IMR-90 (cell line): Measurements from ENCODE around the gene LBP. TPM values are rescaled to one million over a fixed set of nuclear protein-coding genes. Genes with fewer than 3 reads are reported as not detected.

Experiments
- ATAC-seq: fragments of 200-7000 bp; cut with Tn5 transposase; 2 replicates; pipeline ENCODE4 v1.9.1; 2020; ENCODE audit warnings: low read depth, mild to moderate bottlenecking, moderate library complexity
- BruUV-seq: library from RNA; stranded (reverse); fragments of 400-500 nt; replicated peaks from 2 replicates; lab custom pipeline; 2021; lab: Mats Ljungman, UMichigan
- CTCF ChIA-PET: fragments of 300-600 bp; formaldehyde crosslinking; extraction: SDS; loops from one replicate; lab custom pipeline; 2021; ENCODE audit warnings: antibody characterized with exemption; lab: Yijun Ruan, JAX
- POLR2A ChIA-PET: fragments of 300-600 bp; sonication (Branson Sonifier 250); formaldehyde crosslinking; loops from one replicate; lab custom pipeline; 2022; ENCODE audit warnings: antibody characterized with exemption; ENCODE audit not compliant: unreplicated experiment; lab: Charles Lee
- DNase-seq: peaks from one replicate; pipeline ENCODE4 v3.0.0; 2013
- H2AFZ ChIP-seq: replicated peaks from 2 replicates; pipeline ENCODE3; 2013; ENCODE audit warnings: low read length, mild to moderate bottlenecking; ENCODE audit not compliant: poor library complexity
- H2AK5ac ChIP-seq: 2 replicates; pipeline ENCODE4 v1.6.1; 2013; ENCODE audit warnings: low read depth, low read length, inconsistent platforms
- H2AK9ac ChIP-seq: replicated peaks from 2 replicates; pipeline ENCODE3; 2013; ENCODE audit warnings: mild to moderate bottlenecking, low read depth, low read length, moderate library complexity; ENCODE audit not compliant: poor library complexity
- H2BK120ac ChIP-seq: 2 replicates; pipeline ENCODE4 v1.6.1; 2013; ENCODE audit warnings: low read depth, low read length, inconsistent platforms
- H2BK15ac ChIP-seq: 3 replicates; pipeline ENCODE4 v1.6.1; 2013; ENCODE audit warnings: low read depth, low read length, inconsistent platforms
- H2BK20ac ChIP-seq: 2 replicates; pipeline ENCODE4 v1.6.1; 2013; ENCODE audit warnings: low read depth, mild to moderate bottlenecking, inconsistent platforms, low read length, moderate library complexity
- H2BK5ac ChIP-seq: 2 replicates; pipeline ENCODE4 v1.6.1; 2013; ENCODE audit warnings: mild to moderate bottlenecking, low read depth, low read length, inconsistent platforms; ENCODE audit not compliant: poor library complexity, severe bottlenecking
- H3K14ac ChIP-seq: replicated peaks from 2 replicates; pipeline ENCODE4 v1.6.1; 2013; ENCODE audit warnings: low read depth, low read length, inconsistent platforms
- H3K18ac ChIP-seq: 2 replicates; pipeline ENCODE4 v1.6.1; 2013; ENCODE audit warnings: low read depth, low read length, control low read depth
- H3K23ac ChIP-seq: 2 replicates; pipeline ENCODE4 v1.6.1; 2013; ENCODE audit warnings: low read depth, low read length, inconsistent platforms
- H3K27ac ChIP-seq: 2 replicates; pipeline ENCODE4 v1.5.1; 2013; ENCODE audit warnings: mild to moderate bottlenecking, control low read depth, low read length; ENCODE audit not compliant: insufficient read depth
- H3K27me3 ChIP-seq: 2 replicates; pipeline ENCODE4 v1.6.1; 2013; ENCODE audit warnings: low read length; ENCODE audit not compliant: control insufficient read depth, insufficient read depth
- H3K36me3 ChIP-seq: 2 replicates; pipeline ENCODE4 v1.6.1; 2013; ENCODE audit warnings: low read length, mixed read lengths; ENCODE audit not compliant: control insufficient read depth, insufficient read depth
- H3K4ac ChIP-seq: 2 replicates; pipeline ENCODE4 v1.6.1; 2013; ENCODE audit warnings: low read depth, low read length, inconsistent platforms
- H3K4me1 ChIP-seq: 2 replicates; pipeline ENCODE4 v1.6.1; 2013; ENCODE audit warnings: low read length, mixed read lengths; ENCODE audit not compliant: control insufficient read depth, insufficient read depth
- H3K4me2 ChIP-seq: 2 replicates; pipeline ENCODE4 v1.6.1; 2013; ENCODE audit warnings: low read depth, mild to moderate bottlenecking, control low read depth, low read length, moderate library complexity
- H3K4me3 ChIP-seq: 2 replicates; pipeline ENCODE4 v1.5.1; 2013; ENCODE audit warnings: low read depth, mild to moderate bottlenecking, control low read depth, low read length, moderate library complexity; ENCODE audit not compliant: insufficient read depth
- H3K56ac ChIP-seq: 2 replicates; pipeline ENCODE4 v1.6.1; 2013; ENCODE audit warnings: low read length, inconsistent platforms; ENCODE audit not compliant: insufficient read depth; ENCODE audit errors: extremely low read depth
- H3K79me1 ChIP-seq, 2 experiments: 2 replicates each; pipeline ENCODE4 v1.6.1; 2013; ENCODE audit warnings: low read length in 2 of 2, inconsistent platforms in 1 of 2, low read depth in 1 of 2
- H3K9ac ChIP-seq: 2 replicates; pipeline ENCODE4 v1.6.1; 2013; ENCODE audit warnings: low read depth, low read length, control low read depth
- H3K9me1 ChIP-seq: 2 replicates; pipeline ENCODE4 v1.6.1; 2013; ENCODE audit warnings: low read length, inconsistent platforms; ENCODE audit not compliant: insufficient read depth
- H3K9me3 ChIP-seq: 2 replicates; pipeline ENCODE4 v1.6.1; 2013; ENCODE audit warnings: low read length; ENCODE audit not compliant: control insufficient read depth, insufficient read depth
- H4K20me1 ChIP-seq: 2 replicates; pipeline ENCODE4 v1.6.1; 2013; ENCODE audit warnings: low read length, inconsistent platforms; ENCODE audit not compliant: insufficient read depth
- H4K5ac ChIP-seq: 2 replicates; pipeline ENCODE4 v1.6.1; 2013; ENCODE audit warnings: mild to moderate bottlenecking, low read depth, low read length, control low read depth
- H4K8ac ChIP-seq, 2 experiments: 2 replicates each; pipeline ENCODE4 v1.6.1; 2013; ENCODE audit warnings: low read depth in 2 of 2, low read length in 2 of 2, control low read depth in 1 of 2, inconsistent platforms in 1 of 2
- H4K91ac ChIP-seq: 2 replicates; pipeline ENCODE4 v1.6.1; 2013; ENCODE audit warnings: low read depth, low read length, inconsistent platforms; ENCODE audit not compliant: insufficient read depth
- CEBPB ChIP-seq: IDR thresholded peaks from 2 replicates; pipeline ENCODE4 v1.6.1; 2012; ENCODE audit warnings: low read depth, low read length, improper control_type of control experiment
- CHD1 ChIP-seq: IDR thresholded peaks from 2 replicates; pipeline ENCODE4 v1.6.1; 2012; ENCODE audit warnings: low read depth, low read length, improper control_type of control experiment
- ELK1 ChIP-seq: fragments of 150-350 bp; IDR thresholded peaks from 2 replicates; pipeline ENCODE4 v1.6.1; 2016; ENCODE audit warnings: low read depth, mild to moderate bottlenecking, low read length, moderate library complexity, borderline replicate concordance
- FOS ChIP-seq: fragments of 150-350 bp; IDR thresholded peaks from 2 replicates; pipeline ENCODE4 v1.6.1; 2016; ENCODE audit warnings: low read depth, low read length
- MAFK ChIP-seq: IDR thresholded peaks from 2 replicates; pipeline ENCODE4 v1.6.1; 2012; ENCODE audit warnings: low read depth, low read length, improper control_type of control experiment
- MXI1 ChIP-seq: IDR thresholded peaks from 2 replicates; pipeline ENCODE4 v1.6.1; 2012; ENCODE audit warnings: low read depth, mild to moderate bottlenecking, low read length, moderate library complexity, borderline replicate concordance
- POLR2A ChIP-seq: IDR thresholded peaks from 2 replicates; pipeline ENCODE4 v1.6.1; 2012; ENCODE audit warnings: mild to moderate bottlenecking, low read depth, low read length
- RAD21 ChIP-seq: IDR thresholded peaks from 2 replicates; pipeline ENCODE4 v1.6.1; 2012; ENCODE audit warnings: low read length, improper control_type of control experiment
- RCOR1 ChIP-seq: IDR thresholded peaks from 2 replicates; pipeline ENCODE4 v1.6.1; 2012; ENCODE audit warnings: mild to moderate bottlenecking, low read length, improper control_type of control experiment; ENCODE audit not compliant: insufficient replicate concordance
- RFX5 ChIP-seq: IDR thresholded peaks from 2 replicates; pipeline ENCODE4 v1.8.0; 2012; ENCODE audit warnings: low read depth, mild to moderate bottlenecking, low read length, moderate library complexity
- SMC3 ChIP-seq: fragments of 150-350 bp; IDR thresholded peaks from 2 replicates; pipeline ENCODE4 v1.6.1; 2016; ENCODE audit warnings: low read depth, mild to moderate bottlenecking, antibody characterized with exemption, low read length, moderate library complexity
- whole genome bisulfite sequencing, 2 experiments: methylation state at CpG; one replicate each; pipeline versions ENCODE4 v1.1.5 to v1.1.7; 2013; ENCODE audit warnings: missing lambda C conversion rate in 2 of 2; ENCODE audit not compliant: insufficient read length in 1 of 2; ENCODE audit errors: extremely low coverage in 2 of 2; 5-methylcytosine and 5-hydroxymethylcytosine counted together
- dilution Hi-C: fragments of 300-500 bp; cut with HindIII; formaldehyde crosslinking; loops from one replicate; pipeline ENCODE4 v1.14.3; 2018; ENCODE audit warnings: low sequenced_read_pairs; ENCODE audit not compliant: unreplicated experiment
- in situ Hi-C: fragments of 300-500 bp; cut with MboI; formaldehyde crosslinking; loops from 3 replicates; pipeline ENCODE4 v1.14.3; 2019; ENCODE audit warnings: low sequenced_read_pairs, inconsistent platforms, mixed read lengths
- intact Hi-C: fragments of 100-400 bp; cut with micrococcal nuclease; formaldehyde crosslinking; loops from 2 replicates; pipeline ENCODE4 v1.10.0; 2022
- polyA plus RNA-seq, 3 experiments: library from polyadenylated mRNA; depleted of rRNA; stranded (reverse); fragments of >200 nt; gene quantifications; 2 replicates each; pipeline ENCODE4 v1.2.3, GENCODE V29; 2012; ENCODE audit warnings: low replicate concordance in 1 of 3
- total RNA-seq: library from RNA; depleted of rRNA; stranded (reverse); fragments of >200 nt; gene quantifications from 2 replicates; pipeline ENCODE4 v1.2.3, GENCODE V29; 2012
- TF ChIP-seq, protein P1 (sequence below): fragments of 150-350 bp; IDR thresholded peaks from 2 replicates; pipeline ENCODE4 v1.6.1; 2017; ENCODE audit warnings: mild to moderate bottlenecking, antibody characterized with exemption, low read length, low read depth
- TF ChIP-seq, protein P2 (sequence below): conservative IDR thresholded peaks from 2 replicates; pipeline ENCODE4 v1.5.1; 2012; ENCODE audit warnings: mild to moderate bottlenecking, low read depth, low read length, improper control_type of control experiment

Gene LBP
- total and polyA plus RNA-seq, 2 of the 4 experiments (the other 2 are of a cell fraction): not detected

- H2AFZ ChIP-seq: peak overlapping the region; percentile 12
- H2BK15ac ChIP-seq: no peak overlapping the region
- peaks cover 21% of the 10 kb centered on the region for H3K9me1 ChIP-seq
- no peak overlapping the region for H4K91ac ChIP-seq
- no peak overlapping the region for H3K18ac ChIP-seq
- ATAC-seq (peak; percentile 90), DNase-seq (peak; percentile 95)
- ChIA-PET CTCF (interaction anchor here (1.3 to 1.5 kb wide), 2 partner anchors 9 to 73 kb away, joined by 4 to 14 read pairs; partner anchors contain the start of gene SNHG17), POLR2A (interaction anchor here (0.5 to 0.6 kb wide), 3 partner anchors 9 kb away, joined by 3 to 4 read pairs (median 3); partner anchors contain the start of gene SNHG17)
- no peak overlapping the region for H2BK20ac ChIP-seq
- intact Hi-C loops: no loop called here
- no peak overlapping the region; the same call in 1 of the 2 replicates for H2AK5ac ChIP-seq
- H3K9ac ChIP-seq: no peak overlapping the region
- H3K36me3 ChIP-seq: peaks cover 81% of the 10 kb centered on the region
- no TSS peak for BruUV-seq
- H2AK9ac ChIP-seq: no peak overlapping the region
- H4K8ac ChIP-seq: no peak overlapping the region; a peak in 1 of 4 replicates
- peak overlapping the region; percentile 17; the same call in 1 of the 2 replicates for H3K4me2 ChIP-seq
- peaks cover 35 to 92% of the 10 kb centered on the region in 2 experiments for H3K79me1 ChIP-seq
- 0 out of 2 replicates have a peak overlapping the region, but pooled peaks have one; percentile 10 for H3K14ac ChIP-seq
- H3K27me3 ChIP-seq: no peaks in the 10 kb centered on the region
- H3K27ac ChIP-seq: peak overlapping the region; percentile 7; the same call in 1 of the 2 replicates
- H3K23ac ChIP-seq: no peak overlapping the region
- H4K5ac ChIP-seq: no peak overlapping the region
- peak overlapping the region; percentile 3 for H2BK5ac ChIP-seq
- H3K4ac ChIP-seq: peak overlapping the region; percentile 25; the same call in 1 of the 2 replicates
- H2BK120ac ChIP-seq: no peak overlapping the region; the same call in 1 of the 2 replicates
- H3K56ac ChIP-seq: no peak overlapping the region
- no peak overlapping the region for H3K4me3 ChIP-seq
- peaks cover 89% of the 10 kb centered on the region for H4K20me1 ChIP-seq
- peaks cover 12% of the 10 kb centered on the region for H3K4me1 ChIP-seq
- no peaks in the 10 kb centered on the region for H3K9me3 ChIP-seq
- in situ Hi-C loops: no loop called here
- WGBS, 2 experiments: no CpG with 5 or more reads among the region's 15 CpGs
- dilution Hi-C loops: no loop called here
- TF ChIP-seq, protein P1, sequence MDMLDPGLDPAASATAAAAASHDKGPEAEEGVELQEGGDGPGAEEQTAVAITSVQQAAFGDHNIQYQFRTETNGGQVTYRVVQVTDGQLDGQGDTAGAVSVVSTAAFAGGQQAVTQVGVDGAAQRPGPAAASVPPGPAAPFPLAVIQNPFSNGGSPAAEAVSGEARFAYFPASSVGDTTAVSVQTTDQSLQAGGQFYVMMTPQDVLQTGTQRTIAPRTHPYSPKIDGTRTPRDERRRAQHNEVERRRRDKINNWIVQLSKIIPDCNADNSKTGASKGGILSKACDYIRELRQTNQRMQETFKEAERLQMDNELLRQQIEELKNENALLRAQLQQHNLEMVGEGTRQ: peak; percentile 89
- no peak for TF ChIP-seq RCOR1
- no peak for TF ChIP-seq CEBPB
- TF ChIP-seq ELK1: no peak
- no peak for TF ChIP-seq POLR2A
- TF ChIP-seq MXI1: no peak
- no peak for TF ChIP-seq SMC3
- TF ChIP-seq CHD1: no peak
- TF ChIP-seq RFX5: no peak
- TF ChIP-seq, protein P2, sequence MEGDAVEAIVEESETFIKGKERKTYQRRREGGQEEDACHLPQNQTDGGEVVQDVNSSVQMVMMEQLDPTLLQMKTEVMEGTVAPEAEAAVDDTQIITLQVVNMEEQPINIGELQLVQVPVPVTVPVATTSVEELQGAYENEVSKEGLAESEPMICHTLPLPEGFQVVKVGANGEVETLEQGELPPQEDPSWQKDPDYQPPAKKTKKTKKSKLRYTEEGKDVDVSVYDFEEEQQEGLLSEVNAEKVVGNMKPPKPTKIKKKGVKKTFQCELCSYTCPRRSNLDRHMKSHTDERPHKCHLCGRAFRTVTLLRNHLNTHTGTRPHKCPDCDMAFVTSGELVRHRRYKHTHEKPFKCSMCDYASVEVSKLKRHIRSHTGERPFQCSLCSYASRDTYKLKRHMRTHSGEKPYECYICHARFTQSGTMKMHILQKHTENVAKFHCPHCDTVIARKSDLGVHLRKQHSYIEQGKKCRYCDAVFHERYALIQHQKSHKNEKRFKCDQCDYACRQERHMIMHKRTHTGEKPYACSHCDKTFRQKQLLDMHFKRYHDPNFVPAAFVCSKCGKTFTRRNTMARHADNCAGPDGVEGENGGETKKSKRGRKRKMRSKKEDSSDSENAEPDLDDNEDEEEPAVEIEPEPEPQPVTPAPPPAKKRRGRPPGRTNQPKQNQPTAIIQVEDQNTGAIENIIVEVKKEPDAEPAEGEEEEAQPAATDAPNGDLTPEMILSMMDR: no peak
- peak; percentile 84 for TF ChIP-seq FOS
- TF ChIP-seq RAD21: no peak
- no peak for TF ChIP-seq MAFK
Measured at GRCh38 chr20:38426006-38426897, 80.0 kb downstream of the LBP start.
